ENCODE data around the gene FLACC1.
A peak's percentile ranks its signal among the peaks of the same experiment; 100 is the strongest.

The FLACC1 gene

GRCh38 chr2:201260302-201260800 lies 96.8 kb downstream of the FLACC1 start, which contains the start of gene CASP8:
TSS of gene CASP8 (plus strand) at chr2:201260536. CDS start at chr2:201266487, 5,951 bp downstream.
- peak within 1 kb of the TSS; percentile 68; the same call in 1 of the 2 replicates for H3K4me3 ChIP-seq (ENCODE audit: low read depth, low read length)
- TF ChIP-seq CTCF (IDR thresholded peaks at IDR 0.05; ENCODE audit: low read depth, low read length), result no peak

GRCh38 chr2:201258666-201259615 lies 98.2 kb downstream of the FLACC1 start:
- no peak for TF ChIP-seq CTCF (IDR thresholded peaks at IDR 0.05; ENCODE audit: low read depth, low read length)
- H3K4me3 ChIP-seq (ENCODE audit: low read depth, low read length), result peak overlapping the region; percentile 68

- H3K4me3 ChIP-seq (ENCODE audit: low read depth, low read length), result peak overlapping the region; percentile 68
- TF ChIP-seq CTCF (IDR thresholded peaks at IDR 0.05; ENCODE audit: low read depth, low read length), result no peak
Observed at GRCh38 chr2:201257956-201258665, 99.0 kb downstream of the FLACC1 start.

GRCh38 chr2:201257381-201257955 lies 99.7 kb downstream of the FLACC1 start:
- TF ChIP-seq CTCF (IDR thresholded peaks at IDR 0.05; ENCODE audit: low read depth, low read length), result no peak
- peak overlapping the region; percentile 68 for H3K4me3 ChIP-seq (ENCODE audit: low read depth, low read length)

GRCh38 chr2:201256082-201256481 lies 101.1 kb downstream of the FLACC1 start:
- no peak overlapping the region for H3K4me3 ChIP-seq (ENCODE audit: low read depth, low read length)
- no peak for TF ChIP-seq CTCF (IDR thresholded peaks at IDR 0.05; ENCODE audit: low read depth, low read length)

- no peak for TF ChIP-seq CTCF (IDR thresholded peaks at IDR 0.05; ENCODE audit: low read depth, low read length)
- no peak overlapping the region for H3K4me3 ChIP-seq (ENCODE audit: low read depth, low read length)
Observed at GRCh38 chr2:201255408-201256033, 101.6 kb downstream of the FLACC1 start.
